ENCODE results near the gene LY6G5C.

The LY6G5C gene

GRCh38 chr6:31660381-31661261, 20.2 kb downstream of the LY6G5C start, which contains the start of gene C6orf47:
TSS of gene C6orf47 (minus strand) at chr6:31660778. CDS start at chr6:31659947, 831 bp downstream.
- peak; percentile 76 to 77 for DNase-seq

DNA sequence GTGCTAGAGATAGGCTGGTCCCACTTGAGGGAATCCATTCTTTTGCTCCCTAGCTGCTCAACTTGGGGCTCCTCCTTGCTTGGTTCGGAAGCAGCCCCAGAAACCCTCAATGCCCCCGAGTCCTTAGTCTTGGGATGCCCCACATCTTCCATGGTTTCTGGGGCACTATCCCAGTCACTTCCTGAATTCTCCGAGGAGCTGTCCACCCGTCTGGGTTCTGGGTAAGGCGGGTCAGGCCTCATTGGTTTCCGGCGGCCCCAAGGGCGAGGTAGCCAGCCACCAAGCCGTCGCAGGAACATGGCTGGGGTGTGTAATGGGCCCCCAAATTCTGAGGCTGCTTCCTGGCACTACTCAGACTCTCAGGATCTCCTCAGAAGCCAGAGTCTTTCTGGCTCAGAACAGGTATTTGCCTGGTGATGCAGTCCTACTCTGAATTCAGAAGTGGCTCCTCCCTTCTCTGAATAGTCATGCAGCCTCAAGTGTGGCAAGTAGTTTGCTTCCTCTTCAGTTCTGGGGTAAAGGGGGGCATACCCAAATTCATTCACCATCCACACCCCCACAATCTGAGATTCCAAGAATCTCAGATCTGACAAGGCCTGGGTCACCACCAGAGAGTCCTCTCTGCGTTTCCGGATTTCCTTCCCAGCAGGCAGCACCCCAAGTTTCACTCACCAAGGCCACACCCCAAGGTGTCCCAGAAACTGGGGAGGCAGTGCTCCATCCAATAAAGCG, 21.1 kb downstream of the LY6G5C start:
- peak in 1 of 2 experiments; percentile 23 for DNase-seq

GRCh38 chr6:31658983-31659648, 21.8 kb downstream of the LY6G5C start:
- DNase-seq: no peak

DNA sequence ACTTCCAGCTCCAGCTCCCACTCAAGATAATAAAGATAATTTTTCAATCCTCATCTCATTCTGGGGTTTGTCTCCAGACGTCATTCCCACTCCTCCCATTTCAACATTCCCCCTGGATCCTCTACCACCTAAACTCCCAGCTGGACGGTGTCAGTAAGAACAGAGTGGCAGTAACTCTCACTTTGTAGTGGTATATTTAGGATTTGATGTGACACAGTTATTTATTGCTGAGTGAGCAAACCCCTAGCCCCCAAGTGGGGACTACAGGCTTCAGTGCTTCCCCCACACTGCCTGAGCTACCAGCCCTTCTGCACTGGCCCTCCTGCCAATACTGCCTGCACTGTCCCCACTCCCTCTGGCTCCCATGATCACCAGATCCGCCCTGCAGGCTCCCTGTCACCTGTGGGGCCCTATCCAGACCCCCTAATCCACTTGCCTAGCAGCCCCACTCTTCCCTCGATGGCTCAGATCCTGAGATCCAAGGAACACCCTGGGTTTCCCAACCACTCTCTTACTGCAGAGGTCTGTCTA, 22.6 kb downstream of the LY6G5C start:
- no peak for DNase-seq

- no peak for DNase-seq
These were observed 23.3 kb downstream of the LY6G5C start for GRCh38 chr6:31657406-31658157.

DNA sequence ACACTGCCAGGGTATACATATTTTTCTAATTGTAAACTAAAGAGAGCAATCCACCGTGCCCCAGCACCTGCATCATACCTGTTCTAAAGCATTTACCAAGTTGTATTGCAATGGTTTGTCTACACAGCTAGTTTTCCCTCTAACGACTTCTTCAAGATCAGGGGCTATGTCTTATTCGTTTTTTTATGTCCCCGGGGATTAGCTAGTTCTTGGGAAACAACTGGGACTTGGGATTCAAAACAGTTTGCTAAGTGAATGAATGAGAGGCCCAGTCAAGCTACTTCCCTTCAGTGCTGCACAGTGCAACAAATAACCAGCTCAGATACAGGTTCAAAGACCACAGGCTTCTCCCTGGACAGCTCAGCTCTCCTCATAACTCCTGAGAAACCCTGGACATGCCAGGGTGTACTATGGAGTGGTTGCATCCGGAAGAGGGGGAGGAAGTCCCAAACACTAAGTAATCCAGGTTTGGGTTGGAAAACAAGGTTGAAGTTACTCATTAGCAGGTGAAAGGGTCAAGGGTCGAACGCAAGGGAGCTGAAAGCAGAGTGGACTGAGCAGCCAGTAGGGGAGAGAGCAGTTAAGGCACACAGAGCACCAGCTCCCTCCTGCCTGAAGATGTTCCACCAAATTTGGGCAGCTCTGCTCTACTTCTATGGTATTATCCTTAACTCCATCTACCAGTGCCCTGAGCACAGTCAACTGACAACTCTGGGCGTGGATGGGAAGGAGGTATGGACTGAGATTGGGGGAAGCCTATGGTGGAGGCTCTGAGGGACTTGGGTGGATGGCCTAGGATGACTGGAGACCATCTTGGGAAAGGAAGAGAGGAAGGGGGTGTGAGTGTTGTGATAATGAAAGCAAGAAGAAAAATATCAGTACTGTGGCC, 25.3 kb downstream of the LY6G5C start, which contains the start of gene APOM:
APOM (plus strand) TSS at position 546 of the 889 bp plus-strand sequence; CDS start at position 619, 73 bp downstream.
- DNase-seq: no peak

GRCh38 chr6:31654574-31655348, 26.1 kb downstream of the LY6G5C start:
- DNase-seq: no peak

GRCh38 chr6:31652925-31653724, 27.7 kb downstream of the LY6G5C start:
- peak; percentile 97 for DNase-seq

- DNase-seq: peak; percentile 71 to 83
These were observed 29.2 kb downstream of the LY6G5C start for GRCh38 chr6:31651602-31652191.

DNA sequence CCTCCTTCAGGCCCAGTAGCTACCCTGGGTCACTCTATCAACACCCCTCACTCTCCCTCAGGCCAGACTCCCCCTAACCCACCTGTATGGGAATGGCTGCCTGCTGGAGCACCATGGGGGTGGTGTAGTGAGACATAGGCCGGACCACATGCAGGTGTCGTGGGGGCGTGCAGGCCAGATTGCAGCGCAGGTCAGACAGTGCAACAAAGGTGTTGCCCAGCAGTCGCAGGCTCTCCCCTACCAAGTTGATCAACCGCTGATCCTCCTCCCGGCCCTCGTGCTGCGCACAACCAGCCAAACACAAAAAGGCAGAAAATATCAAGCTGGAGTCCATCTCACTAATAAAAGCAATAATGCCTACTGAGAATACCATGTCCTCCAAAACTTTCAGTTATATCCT, 35.5 kb downstream of the LY6G5C start:
- no peak for DNase-seq

GRCh38 chr6:31643818-31644454, 36.9 kb downstream of the LY6G5C start:
- DNase-seq: no peak

DNA sequence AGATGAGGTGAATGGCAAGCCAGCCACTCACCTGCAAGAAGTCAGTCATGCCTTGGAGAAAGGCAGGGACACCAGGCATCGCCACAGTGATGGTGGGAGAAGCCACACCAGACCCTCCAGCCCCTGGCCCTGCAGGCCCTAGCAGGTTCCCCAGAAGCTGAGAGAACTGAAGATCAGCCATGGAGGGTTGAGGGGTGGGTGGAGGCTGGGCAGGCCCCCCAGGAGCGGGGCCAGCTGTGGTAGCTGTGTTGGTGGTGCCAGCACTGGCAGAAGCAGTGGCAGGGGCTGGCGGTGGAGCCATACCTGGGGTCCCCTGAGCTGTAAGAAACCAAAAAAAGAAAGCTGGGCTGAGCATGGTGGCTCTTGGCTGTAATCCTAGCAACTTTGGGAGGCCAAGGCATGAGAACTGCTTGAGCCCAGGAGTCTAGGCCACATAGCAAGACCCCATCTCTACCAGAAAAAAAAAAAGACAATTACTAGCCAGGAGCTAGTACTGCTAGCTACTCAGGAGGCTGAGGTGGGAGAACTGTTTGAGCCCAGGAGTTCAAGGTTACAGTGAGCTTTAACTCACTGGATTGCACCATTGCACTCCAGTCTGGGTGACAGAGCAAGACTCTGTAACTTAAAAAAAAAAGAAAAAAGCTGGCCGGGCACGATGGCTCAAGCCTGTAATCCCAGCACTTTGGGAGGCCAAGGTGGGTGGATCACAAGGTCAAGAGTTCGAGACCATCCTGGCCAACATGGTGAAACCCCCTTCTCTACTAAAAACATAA, 37.9 kb downstream of the LY6G5C start:
- DNase-seq: no peak

DNA sequence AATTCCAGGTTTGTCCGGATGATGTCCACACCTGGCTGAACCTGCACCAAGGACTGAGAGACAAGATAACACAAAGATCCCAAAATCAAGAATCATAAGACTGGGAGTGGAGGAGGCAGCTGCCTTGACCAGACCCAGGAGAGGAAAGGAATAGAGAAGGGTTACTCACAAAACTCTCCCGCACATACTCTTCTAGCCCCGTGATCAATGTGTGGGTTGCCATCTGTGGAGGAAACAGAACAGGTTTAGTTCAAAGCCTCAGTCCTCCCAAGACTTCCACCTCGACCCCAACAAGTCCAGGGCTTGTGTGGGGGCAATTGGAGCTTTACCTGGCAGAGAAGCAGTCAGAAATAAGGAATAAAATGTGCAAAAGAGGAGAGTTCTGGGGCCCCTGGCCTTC, 39.5 kb downstream of the LY6G5C start:
- no peak for DNase-seq

DNA sequence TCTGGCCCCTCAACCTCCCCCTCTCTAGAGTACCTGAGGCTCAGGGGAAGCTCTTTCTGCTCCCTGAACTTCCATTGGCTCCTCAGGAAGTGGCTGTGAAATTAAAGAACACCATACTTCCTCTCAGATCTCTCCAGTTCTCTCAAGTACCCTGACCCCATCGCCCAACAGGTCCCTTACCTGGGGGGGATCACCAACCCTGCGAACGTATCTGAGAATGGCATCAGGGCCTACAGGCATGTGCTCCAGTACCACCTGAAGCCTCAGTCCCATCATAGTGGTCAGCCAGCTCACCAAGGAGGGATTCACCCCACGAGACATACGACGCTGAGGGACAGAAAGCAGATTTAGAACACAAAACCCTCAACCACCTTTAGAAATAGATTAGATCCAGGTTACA, 40.3 kb downstream of the LY6G5C start:
- no peak for DNase-seq

- DNase-seq: peak in 1 of 2 experiments; percentile 30
These were observed 41.4 kb downstream of the LY6G5C start for GRCh38 chr6:31639449-31639861.

- DNase-seq: no peak
These were observed 41.8 kb downstream of the LY6G5C start for GRCh38 chr6:31639043-31639442.

Data from Kasumi-1 (cell line).